Measurements from ENCODE around the gene MT1A.
A peak's percentile ranks its signal among the peaks of the same experiment; 100 is the strongest.

MT1A gene

DNA sequence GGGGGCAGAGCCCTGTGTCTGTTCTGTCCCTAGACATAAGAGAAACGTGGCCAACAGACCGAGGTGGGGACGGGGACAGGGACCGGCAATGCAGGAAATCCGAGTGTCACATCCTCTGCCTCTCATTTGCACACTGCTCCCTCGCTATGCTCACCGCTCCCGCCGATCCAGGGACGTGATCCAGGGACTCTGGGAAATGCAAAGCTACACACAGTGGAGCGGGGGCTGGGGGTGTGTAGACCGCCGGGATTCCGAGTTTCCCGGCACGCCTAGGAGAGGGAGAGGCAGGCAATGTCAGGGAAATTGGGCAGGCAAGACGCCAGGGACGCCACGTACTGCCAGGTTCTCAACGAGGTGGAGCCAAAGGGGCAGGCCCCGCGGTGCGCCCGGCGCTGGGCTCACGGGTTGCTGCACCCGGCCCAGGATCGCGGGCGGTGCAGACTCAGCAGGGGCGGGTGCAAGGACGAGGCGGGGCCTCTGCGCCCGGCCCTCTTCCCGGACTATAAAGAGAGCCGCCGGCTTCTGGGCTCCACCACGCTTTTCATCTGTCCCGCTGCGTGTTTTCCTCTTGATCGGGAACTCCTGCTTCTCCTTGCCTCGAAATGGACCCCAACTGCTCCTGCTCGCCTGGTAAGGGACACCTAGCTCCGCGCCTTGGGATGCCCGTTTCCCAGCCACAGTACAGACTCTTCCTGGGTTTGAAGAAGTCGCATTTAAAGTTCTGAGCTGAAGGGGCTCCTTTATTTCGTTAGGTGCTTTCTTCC lies 43.7 kb downstream of the MT1A start, which contains the start of gene MT1X:
Gene MT1X, plus strand, starts transcription at position 532 of the 764 bp plus-strand sequence. Its CDS starts 71 bp downstream, at position 603.
- DNase-seq (ENCODE audit: extremely low read depth, low read depth), result peak; percentile 63
- TF ChIP-seq, protein P1, sequence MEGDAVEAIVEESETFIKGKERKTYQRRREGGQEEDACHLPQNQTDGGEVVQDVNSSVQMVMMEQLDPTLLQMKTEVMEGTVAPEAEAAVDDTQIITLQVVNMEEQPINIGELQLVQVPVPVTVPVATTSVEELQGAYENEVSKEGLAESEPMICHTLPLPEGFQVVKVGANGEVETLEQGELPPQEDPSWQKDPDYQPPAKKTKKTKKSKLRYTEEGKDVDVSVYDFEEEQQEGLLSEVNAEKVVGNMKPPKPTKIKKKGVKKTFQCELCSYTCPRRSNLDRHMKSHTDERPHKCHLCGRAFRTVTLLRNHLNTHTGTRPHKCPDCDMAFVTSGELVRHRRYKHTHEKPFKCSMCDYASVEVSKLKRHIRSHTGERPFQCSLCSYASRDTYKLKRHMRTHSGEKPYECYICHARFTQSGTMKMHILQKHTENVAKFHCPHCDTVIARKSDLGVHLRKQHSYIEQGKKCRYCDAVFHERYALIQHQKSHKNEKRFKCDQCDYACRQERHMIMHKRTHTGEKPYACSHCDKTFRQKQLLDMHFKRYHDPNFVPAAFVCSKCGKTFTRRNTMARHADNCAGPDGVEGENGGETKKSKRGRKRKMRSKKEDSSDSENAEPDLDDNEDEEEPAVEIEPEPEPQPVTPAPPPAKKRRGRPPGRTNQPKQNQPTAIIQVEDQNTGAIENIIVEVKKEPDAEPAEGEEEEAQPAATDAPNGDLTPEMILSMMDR (IDR thresholded peaks at IDR 0.05; ENCODE audit: low read depth, low read length), result no peak

DNA sequence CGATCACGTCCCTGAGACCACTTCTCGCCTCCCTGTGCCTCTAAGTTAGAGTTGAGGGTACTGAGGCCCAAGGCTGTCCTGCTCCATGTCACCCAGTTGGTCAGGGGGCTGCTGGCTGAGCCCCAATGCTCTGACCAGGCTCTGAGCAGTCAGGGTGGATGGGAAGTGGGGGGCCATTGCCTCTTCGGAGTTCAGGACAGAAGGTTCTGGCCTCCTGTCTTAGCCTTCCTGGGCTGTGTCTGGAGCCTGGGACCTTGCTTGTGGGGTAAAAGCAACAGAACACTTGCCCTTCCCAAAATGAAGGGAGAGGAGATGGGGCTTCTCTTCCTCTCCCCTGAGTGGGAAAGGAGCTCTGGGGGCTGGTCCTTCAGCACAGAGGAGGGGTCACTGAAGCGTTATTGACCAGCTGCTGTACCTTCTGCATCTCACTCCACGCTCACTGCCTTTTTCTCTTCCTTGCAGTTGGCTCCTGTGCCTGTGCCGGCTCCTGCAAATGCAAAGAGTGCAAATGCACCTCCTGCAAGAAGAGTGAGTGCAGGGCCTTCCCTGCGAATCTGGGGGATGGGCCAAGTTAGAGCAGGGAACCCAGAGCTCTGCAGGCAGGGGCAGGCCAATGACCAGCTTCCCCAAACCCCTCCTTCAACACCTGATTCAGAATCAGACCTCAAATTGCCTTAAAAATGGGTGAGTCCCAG lies 44.4 kb downstream of the MT1A start:
- no peak for DNase-seq (ENCODE audit: extremely low read depth, low read depth)
- TF ChIP-seq, protein P1 (IDR thresholded peaks at IDR 0.05; ENCODE audit: low read depth, low read length), result no peak

DNA sequence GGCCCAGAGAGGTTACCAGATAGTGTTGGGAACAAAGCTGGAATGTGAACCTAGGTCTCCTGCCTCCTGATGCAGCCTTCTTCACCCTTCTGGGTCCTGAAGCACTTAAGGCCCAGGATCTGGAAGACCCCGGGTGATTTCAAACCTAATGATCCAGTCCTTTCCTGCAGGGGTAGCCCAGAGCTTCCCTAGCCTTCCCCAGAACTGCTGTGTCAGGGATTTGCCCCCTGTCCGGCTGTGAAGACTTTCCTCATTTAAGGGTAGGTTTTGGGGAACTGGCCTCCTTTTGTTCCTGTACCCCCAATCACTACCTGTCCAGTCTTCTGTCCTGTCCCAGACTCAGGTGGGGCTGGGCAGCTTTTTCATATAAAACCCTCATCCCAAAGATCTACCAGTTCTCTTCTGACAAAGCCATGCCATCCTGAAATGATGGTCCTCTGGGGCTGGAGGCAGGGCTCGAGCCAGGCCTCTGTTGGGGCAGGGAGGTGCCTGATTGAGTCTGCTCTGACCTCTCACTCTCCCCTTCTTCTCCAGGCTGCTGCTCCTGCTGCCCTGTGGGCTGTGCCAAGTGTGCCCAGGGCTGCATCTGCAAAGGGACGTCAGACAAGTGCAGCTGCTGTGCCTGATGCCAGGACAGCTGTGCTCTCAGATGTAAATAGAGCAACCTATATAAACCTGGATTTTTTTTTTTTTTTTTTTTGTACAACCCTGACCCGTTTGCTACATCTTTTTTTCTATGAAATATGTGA lies 45.1 kb downstream of the MT1A start:
- DNase-seq (ENCODE audit: extremely low read depth, low read depth), result no peak
- TF ChIP-seq, protein P1 (IDR thresholded peaks at IDR 0.05; ENCODE audit: low read depth, low read length), result no peak

DNA sequence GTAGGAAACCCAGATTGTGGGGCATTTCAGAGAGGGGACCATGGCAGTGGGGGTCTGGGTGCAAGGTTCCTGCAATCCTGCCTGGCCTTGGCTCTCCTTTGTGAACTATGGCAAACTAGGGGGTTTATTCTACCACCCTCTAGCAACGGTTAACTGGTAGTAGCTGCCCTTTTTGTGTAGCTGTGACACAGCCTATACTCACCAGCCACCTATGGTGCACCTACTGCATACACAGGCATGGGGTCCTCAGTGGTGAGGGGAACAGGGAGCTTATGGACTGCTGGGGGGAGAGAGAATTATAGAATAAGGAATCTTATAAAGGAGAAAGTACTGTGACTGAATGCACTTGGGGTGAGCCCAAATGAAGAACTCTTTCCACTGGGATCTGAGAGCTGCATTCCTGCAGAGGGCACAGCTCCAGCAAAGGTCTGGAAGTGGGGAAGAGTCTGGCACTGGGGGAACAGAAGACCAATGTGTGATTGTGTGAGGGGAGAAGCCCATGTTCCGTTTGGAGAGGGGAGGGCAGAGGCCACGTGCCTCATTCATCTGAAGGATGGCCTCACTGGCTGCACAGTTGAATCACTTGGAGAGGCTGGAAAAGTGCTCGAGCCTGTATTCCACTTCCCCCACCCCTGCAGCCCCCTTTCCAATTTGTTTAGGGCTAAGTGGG lies 45.9 kb downstream of the MT1A start:
- TF ChIP-seq, protein P1 (IDR thresholded peaks at IDR 0.05; ENCODE audit: low read depth, low read length), result no peak
- DNase-seq (ENCODE audit: extremely low read depth, low read depth), result no peak

DNA sequence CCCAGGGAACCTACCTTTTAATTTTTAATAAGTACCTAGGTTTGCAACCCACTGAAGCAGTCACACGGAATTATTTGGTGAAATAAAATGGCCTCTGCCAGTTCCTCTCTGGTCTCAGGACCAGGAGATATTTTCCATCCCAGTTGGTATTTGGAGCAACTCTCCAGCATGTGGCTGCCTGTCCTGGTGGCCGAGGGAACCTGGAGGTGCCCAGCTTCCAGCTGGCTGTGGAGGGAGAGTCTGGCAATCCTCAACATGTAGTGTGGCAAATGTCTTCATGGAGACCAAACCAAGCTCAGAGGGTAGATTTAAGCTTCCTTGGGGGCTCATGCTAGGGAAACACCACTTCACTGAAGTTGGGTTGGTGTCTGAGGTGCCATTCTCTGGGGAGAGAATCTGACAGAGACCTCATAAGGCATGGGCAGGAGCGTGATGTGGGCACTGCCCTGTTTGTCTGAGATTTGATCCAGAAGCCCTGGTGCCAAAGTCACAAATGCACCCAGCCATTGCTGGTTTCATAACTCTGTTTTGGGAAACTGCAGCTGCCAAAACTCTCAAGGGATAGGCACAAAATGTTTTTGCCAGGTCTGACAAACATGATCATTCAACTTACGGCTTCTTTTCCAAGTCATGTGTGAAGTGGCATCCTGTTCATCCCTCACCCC lies 46.6 kb downstream of the MT1A start:
- no peak for DNase-seq (ENCODE audit: extremely low read depth, low read depth)
- TF ChIP-seq, protein P1 (IDR thresholded peaks at IDR 0.05; ENCODE audit: low read depth, low read length), result no peak

DNA sequence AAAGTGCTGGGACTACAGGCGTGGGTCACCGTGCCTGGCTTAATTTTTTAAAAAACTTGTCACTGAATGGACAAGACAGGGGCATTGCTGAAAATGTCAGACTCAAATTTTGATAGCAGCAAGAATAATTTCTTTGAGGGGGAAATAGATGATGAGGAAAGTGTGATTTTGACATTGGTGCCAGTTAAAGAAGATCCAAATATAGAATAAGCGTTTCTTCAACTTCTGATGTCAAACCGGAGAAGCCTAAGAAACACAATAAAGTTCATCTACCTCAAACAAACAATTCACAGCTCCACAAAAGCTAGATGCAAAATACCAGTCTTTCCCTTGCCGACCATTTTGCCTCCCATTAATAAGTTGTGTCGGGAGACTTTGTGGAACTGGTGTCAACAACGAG lies 48.3 kb downstream of the MT1A start:
- DNase-seq (ENCODE audit: extremely low read depth, low read depth), result no peak
- TF ChIP-seq, protein P1 (IDR thresholded peaks at IDR 0.05; ENCODE audit: low read depth, low read length), result no peak

All from AG09319 (cell line).